KMS-11 (cell line): ENCODE data around the gene BATF3.

ENCODE experiments used
- H2AFZ ChIP-seq: fragments of 200-600 bp; sonication (generic); 2 replicates; pipeline ENCODE4 v1.6.1; 2016; ENCODE audit warnings: antibody characterized with exemption, mixed run types, low read depth
- H3K27ac ChIP-seq: fragments of 200-600 bp; sonication (generic); 2 replicates; pipeline ENCODE4 v1.6.1; 2016; ENCODE audit warnings: mild to moderate bottlenecking, mixed run types
- H3K27me3 ChIP-seq: fragments of 200-600 bp; sonication (generic); 2 replicates; pipeline ENCODE4 v1.6.1; 2017; ENCODE audit warnings: mild to moderate bottlenecking, low read depth, mixed run types, moderate library complexity; ENCODE audit not compliant: insufficient read depth
- H3K36me3 ChIP-seq: fragments of 200-600 bp; sonication (generic); 2 replicates; pipeline ENCODE4 v1.6.1; 2017; ENCODE audit warnings: mild to moderate bottlenecking, mixed run types; ENCODE audit not compliant: insufficient read depth
- H3K4me1 ChIP-seq: fragments of 200-600 bp; sonication (generic); 2 replicates; pipeline ENCODE4 v1.6.1; 2016; ENCODE audit warnings: mild to moderate bottlenecking, low read depth, mixed run types; ENCODE audit not compliant: poor library complexity, severe bottlenecking
- H3K4me2 ChIP-seq: fragments of 200-600 bp; sonication (generic); 2 replicates; pipeline ENCODE4 v1.7.0; 2016; ENCODE audit warnings: mild to moderate bottlenecking, mixed run types
- H3K4me3 ChIP-seq: fragments of 200-600 bp; sonication (generic); IDR thresholded peaks from 2 replicates; pipeline ENCODE4 v1.6.1; 2017; ENCODE audit warnings: low read depth, low read length, mixed read lengths; ENCODE audit not compliant: insufficient read depth
- H3K79me2 ChIP-seq: fragments of 200-600 bp; sonication (generic); 2 replicates; pipeline ENCODE4 v1.6.1; 2016; ENCODE audit warnings: low read depth, mixed run types; ENCODE audit not compliant: insufficient read depth
- H3K9ac ChIP-seq: fragments of 200-600 bp; sonication (generic); 2 replicates; pipeline ENCODE4 v1.6.1; 2016; ENCODE audit warnings: mild to moderate bottlenecking, mixed run types
- H4K20me1 ChIP-seq: fragments of 200-600 bp; sonication (generic); 2 replicates; pipeline ENCODE4 v1.6.1; 2016; ENCODE audit warnings: mild to moderate bottlenecking, mixed run types; ENCODE audit not compliant: insufficient read depth
- CTCF ChIP-seq: fragments of 200-600 bp; sonication (generic); conservative IDR thresholded peaks from 2 replicates; pipeline ENCODE4 v1.6.1; 2017; ENCODE audit warnings: low read depth, mild to moderate bottlenecking, antibody characterized with exemption, low read length, moderate library complexity, mixed read lengths

Gene BATF3

GRCh38 chr1:212669600-212669999 lies 30.0 kb downstream of the BATF3 start:
- Histone ChIP-seq H3K4me2 (no peak overlapping the region), H4K20me1 (no peaks in the 10 kb centered on the region), H3K27ac (no peak overlapping the region), H3K36me3 (no peaks in the 10 kb centered on the region), H3K27me3 (no peaks in the 10 kb centered on the region), H3K9ac (no peak overlapping the region), H2AFZ (no peak overlapping the region), H3K79me2 (no peaks in the 10 kb centered on the region), H3K4me3 (no peak overlapping the region), H3K4me1 (peaks cover 11% of the 10 kb centered on the region)
- no peak for TF ChIP-seq CTCF

- no peak overlapping the region for H2AFZ ChIP-seq
- H3K36me3 ChIP-seq, result no peaks in the 10 kb centered on the region
- no peak overlapping the region for H3K4me3 ChIP-seq
- no peaks in the 10 kb centered on the region for H4K20me1 ChIP-seq
- H3K27me3 ChIP-seq, result no peaks in the 10 kb centered on the region
- H3K4me2 ChIP-seq, result no peak overlapping the region
- H3K27ac ChIP-seq, result no peak overlapping the region
- no peak overlapping the region for H3K9ac ChIP-seq
- peaks cover 11% of the 10 kb centered on the region for H3K4me1 ChIP-seq
- TF ChIP-seq CTCF, result peak; percentile 54
- H3K79me2 ChIP-seq, result no peaks in the 10 kb centered on the region
Observed at GRCh38 chr1:212669102-212669501, 30.5 kb downstream of the BATF3 start.

- Histone ChIP-seq H3K36me3 (no peaks in the 10 kb centered on the region), H3K4me2 (no peak overlapping the region), H3K27ac (no peak overlapping the region), H3K27me3 (no peaks in the 10 kb centered on the region), H3K9ac (no peak overlapping the region), H3K4me3 (no peak overlapping the region), H2AFZ (no peak overlapping the region), H3K79me2 (no peaks in the 10 kb centered on the region), H3K4me1 (peaks cover 11% of the 10 kb centered on the region), H4K20me1 (no peaks in the 10 kb centered on the region)
- no peak for TF ChIP-seq CTCF
Observed at GRCh38 chr1:212668477-212668876, 31.2 kb downstream of the BATF3 start.

- no peaks in the 10 kb centered on the region for H3K79me2 ChIP-seq
- H4K20me1 ChIP-seq, result no peaks in the 10 kb centered on the region
- H3K4me3 ChIP-seq, result no peak overlapping the region
- H3K36me3 ChIP-seq, result no peaks in the 10 kb centered on the region
- H2AFZ ChIP-seq, result no peak overlapping the region
- H3K4me1 ChIP-seq, result peaks cover 11% of the 10 kb centered on the region
- no peaks in the 10 kb centered on the region for H3K27me3 ChIP-seq
- no peak for TF ChIP-seq CTCF
- peak overlapping the region; percentile 26; the same call in 1 of the 2 replicates for H3K4me2 ChIP-seq
- no peak overlapping the region for H3K9ac ChIP-seq
- no peak overlapping the region for H3K27ac ChIP-seq
Observed at GRCh38 chr1:212667223-212668139, 32.2 kb downstream of the BATF3 start.
